ENCODE results near the gene PRKCB.

PRKCB gene

DNA sequence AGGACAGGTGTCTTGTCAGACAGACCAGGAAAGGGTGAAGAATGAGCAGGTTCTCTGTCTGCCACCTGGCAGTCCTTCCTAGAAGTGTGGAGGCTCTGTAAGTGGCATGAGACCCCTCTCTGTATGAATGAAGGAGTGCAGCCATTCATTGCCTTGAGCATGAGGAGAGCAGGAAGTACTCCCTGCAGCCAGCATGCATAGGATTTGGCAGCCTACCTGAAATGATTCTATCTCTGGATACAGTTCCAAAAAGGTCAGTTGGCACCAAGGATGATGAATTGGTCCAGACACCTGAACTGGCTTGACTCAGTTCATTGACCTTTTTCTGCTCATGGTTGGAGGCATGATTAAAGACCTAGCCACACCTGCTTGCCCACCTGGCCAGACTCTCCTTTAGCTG, 163.0 kb downstream of the PRKCB start:
- ChIA-PET POLR2A (no interaction called here), CTCF (interaction anchor here (6.2 kb wide), 1 partner anchor 12 kb away, joined by 47 read pairs; no protein-coding TSS in a partner anchor)
- no peak for TF ChIP-seq YY1 (tag by site-specific recombination; IDR thresholded peaks at IDR 0.05)
- no peak for TF ChIP-seq BCL11B (tag by site-specific recombination; IDR thresholded peaks at IDR 0.05; ENCODE audit: low read depth)
- TF ChIP-seq, protein P1, sequence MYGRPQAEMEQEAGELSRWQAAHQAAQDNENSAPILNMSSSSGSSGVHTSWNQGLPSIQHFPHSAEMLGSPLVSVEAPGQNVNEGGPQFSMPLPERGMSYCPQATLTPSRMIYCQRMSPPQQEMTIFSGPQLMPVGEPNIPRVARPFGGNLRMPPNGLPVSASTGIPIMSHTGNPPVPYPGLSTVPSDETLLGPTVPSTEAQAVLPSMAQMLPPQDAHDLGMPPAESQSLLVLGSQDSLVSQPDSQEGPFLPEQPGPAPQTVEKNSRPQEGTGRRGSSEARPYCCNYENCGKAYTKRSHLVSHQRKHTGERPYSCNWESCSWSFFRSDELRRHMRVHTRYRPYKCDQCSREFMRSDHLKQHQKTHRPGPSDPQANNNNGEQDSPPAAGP (tag by site-specific recombination; IDR thresholded peaks at IDR 0.05) = no peak
- no peak for TF ChIP-seq PRDM1 (tag by site-specific recombination; IDR thresholded peaks at IDR 0.05)
- TF ChIP-seq ZNF548 (tag by site-specific recombination; IDR thresholded peaks at IDR 0.05) = no peak
- no peak for TF ChIP-seq ZNF426 (tag by site-specific recombination; IDR thresholded peaks at IDR 0.05)
- TF ChIP-seq ZNF214 (tag by site-specific recombination; IDR thresholded peaks at IDR 0.05; ENCODE audit: borderline replicate concordance) = no peak
- no peak for TF ChIP-seq ATF2 (tag by site-specific recombination; IDR thresholded peaks at IDR 0.05; ENCODE audit: low read depth)
- TF ChIP-seq SP3 (tag by site-specific recombination; IDR thresholded peaks at IDR 0.05) = no peak
- H3K4me1 ChIP-seq (ENCODE audit: control insufficient read depth, insufficient read depth, low read length) = no peaks in the 10 kb centered on the region
- H3K36me3 ChIP-seq (ENCODE audit: control insufficient read depth in 2 of 2, insufficient read depth in 1 of 2, low read length in 2 of 2) = no peaks in the 10 kb centered on the region
- no peak overlapping the region for H3K4me3 ChIP-seq (ENCODE audit: low read depth, low read length)
- no peaks in the 10 kb centered on the region for H3K9me3 ChIP-seq (ENCODE audit: control insufficient read depth, insufficient read depth, low read depth, low read length)
- no peak overlapping the region for H3K27ac ChIP-seq (ENCODE audit: extremely low read depth, low read depth, low read length)

- Histone ChIP-seq H3K27ac (ENCODE audit: extremely low read depth, low read depth, low read length) (no peak overlapping the region), H3K9me3 (ENCODE audit: control insufficient read depth, insufficient read depth, low read depth, low read length) (no peaks in the 10 kb centered on the region), H3K4me3 (ENCODE audit: low read depth, low read length) (no peak overlapping the region), H3K4me1 (ENCODE audit: control insufficient read depth, insufficient read depth, low read length) (no peaks in the 10 kb centered on the region), H3K36me3 (ENCODE audit: control insufficient read depth in 2 of 2, insufficient read depth in 1 of 2, low read length in 2 of 2) (no peaks in the 10 kb centered on the region)
- ChIA-PET CTCF (interaction anchor here (6.2 kb wide), 1 partner anchor 11 kb away, joined by 47 read pairs; no protein-coding TSS in a partner anchor), POLR2A (no interaction called here)
- TF ChIP-seq ZNF121 (tag by site-specific recombination; IDR thresholded peaks at IDR 0.05) = no peak
- no peak for TF ChIP-seq ZNF561 (tag by site-specific recombination; IDR thresholded peaks at IDR 0.05; ENCODE audit: borderline replicate concordance)
- no peak for TF ChIP-seq ZNF423 (tag by site-specific recombination; IDR thresholded peaks at IDR 0.05)
- TF ChIP-seq ZNF585B (tag by site-specific recombination; IDR thresholded peaks at IDR 0.05) = no peak
- TF ChIP-seq ZFP69B (tag by site-specific recombination; IDR thresholded peaks at IDR 0.05) = no peak
- no peak for TF ChIP-seq ZNF555 (tag by site-specific recombination; conservative IDR thresholded peaks at IDR 0.05)
- no peak for TF ChIP-seq ZNF132 (tag by site-specific recombination; IDR thresholded peaks at IDR 0.05; ENCODE audit: borderline replicate concordance)
- no peak for TF ChIP-seq ZNF354C (tag by site-specific recombination; IDR thresholded peaks at IDR 0.05; ENCODE audit: borderline replicate concordance, low read depth)
- no peak for TF ChIP-seq ZNF341 (tag by site-specific recombination; IDR thresholded peaks at IDR 0.05; ENCODE audit: low read depth)
- no peak for TF ChIP-seq ZNF175 (tag by site-specific recombination; IDR thresholded peaks at IDR 0.05)
- TF ChIP-seq, protein P2, sequence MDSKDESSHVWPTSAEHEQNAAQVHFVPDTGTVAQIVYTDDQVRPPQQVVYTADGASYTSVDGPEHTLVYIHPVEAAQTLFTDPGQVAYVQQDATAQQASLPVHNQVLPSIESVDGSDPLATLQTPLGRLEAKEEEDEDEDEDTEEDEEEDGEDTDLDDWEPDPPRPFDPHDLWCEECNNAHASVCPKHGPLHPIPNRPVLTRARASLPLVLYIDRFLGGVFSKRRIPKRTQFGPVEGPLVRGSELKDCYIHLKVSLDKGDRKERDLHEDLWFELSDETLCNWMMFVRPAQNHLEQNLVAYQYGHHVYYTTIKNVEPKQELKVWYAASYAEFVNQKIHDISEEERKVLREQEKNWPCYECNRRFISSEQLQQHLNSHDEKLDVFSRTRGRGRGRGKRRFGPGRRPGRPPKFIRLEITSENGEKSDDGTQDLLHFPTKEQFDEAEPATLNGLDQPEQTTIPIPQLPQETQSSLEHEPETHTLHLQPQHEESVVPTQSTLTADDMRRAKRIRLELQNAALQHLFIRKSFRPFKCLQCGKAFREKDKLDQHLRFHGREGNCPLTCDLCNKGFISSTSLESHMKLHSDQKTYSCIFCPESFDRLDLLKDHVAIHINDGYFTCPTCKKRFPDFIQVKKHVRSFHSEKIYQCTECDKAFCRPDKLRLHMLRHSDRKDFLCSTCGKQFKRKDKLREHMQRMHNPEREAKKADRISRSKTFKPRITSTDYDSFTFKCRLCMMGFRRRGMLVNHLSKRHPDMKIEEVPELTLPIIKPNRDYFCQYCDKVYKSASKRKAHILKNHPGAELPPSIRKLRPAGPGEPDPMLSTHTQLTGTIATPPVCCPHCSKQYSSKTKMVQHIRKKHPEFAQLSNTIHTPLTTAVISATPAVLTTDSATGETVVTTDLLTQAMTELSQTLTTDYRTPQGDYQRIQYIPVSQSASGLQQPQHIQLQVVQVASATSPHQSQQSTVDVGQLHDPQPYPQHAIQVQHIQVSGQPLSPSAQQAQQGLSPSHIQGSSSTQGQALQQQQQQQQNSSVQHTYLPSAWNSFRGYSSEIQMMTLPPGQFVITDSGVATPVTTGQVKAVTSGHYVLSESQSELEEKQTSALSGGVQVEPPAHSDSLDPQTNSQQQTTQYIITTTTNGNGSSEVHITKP (tag by site-specific recombination; IDR thresholded peaks at IDR 0.05) = no peak
- TF ChIP-seq ZNF239 (tag by site-specific recombination; IDR thresholded peaks at IDR 0.05) = no peak
- TF ChIP-seq ZBTB21 (tag by site-specific recombination; IDR thresholded peaks at IDR 0.05) = no peak
- no peak for TF ChIP-seq GLI4 (tag by site-specific recombination; IDR thresholded peaks at IDR 0.05)
- TF ChIP-seq, protein P3, sequence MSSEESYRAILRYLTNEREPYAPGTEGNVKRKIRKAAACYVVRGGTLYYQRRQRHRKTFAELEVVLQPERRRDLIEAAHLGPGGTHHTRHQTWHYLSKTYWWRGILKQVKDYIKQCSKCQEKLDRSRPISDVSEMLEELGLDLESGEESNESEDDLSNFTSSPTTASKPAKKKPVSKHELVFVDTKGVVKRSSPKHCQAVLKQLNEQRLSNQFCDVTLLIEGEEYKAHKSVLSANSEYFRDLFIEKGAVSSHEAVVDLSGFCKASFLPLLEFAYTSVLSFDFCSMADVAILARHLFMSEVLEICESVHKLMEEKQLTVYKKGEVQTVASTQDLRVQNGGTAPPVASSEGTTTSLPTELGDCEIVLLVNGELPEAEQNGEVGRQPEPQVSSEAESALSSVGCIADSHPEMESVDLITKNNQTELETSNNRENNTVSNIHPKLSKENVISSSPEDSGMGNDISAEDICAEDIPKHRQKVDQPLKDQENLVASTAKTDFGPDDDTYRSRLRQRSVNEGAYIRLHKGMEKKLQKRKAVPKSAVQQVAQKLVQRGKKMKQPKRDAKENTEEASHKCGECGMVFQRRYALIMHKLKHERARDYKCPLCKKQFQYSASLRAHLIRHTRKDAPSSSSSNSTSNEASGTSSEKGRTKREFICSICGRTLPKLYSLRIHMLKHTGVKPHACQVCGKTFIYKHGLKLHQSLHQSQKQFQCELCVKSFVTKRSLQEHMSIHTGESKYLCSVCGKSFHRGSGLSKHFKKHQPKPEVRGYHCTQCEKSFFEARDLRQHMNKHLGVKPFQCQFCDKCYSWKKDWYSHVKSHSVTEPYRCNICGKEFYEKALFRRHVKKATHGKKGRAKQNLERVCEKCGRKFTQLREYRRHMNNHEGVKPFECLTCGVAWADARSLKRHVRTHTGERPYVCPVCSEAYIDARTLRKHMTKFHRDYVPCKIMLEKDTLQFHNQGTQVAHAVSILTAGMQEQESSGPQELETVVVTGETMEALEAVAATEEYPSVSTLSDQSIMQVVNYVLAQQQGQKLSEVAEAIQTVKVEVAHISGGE (tag by site-specific recombination; conservative IDR thresholded peaks at IDR 0.05; ENCODE audit: low read depth) = no peak
Measured at GRCh38 chr16:23999663-24000062, 163.9 kb downstream of the PRKCB start.

Measured in HEK293 (cell line).